H1 (cell line): ENCODE results near the gene DAPK1. TPM values are rescaled to one million over a fixed set of nuclear protein-coding genes. Genes with fewer than 3 reads are reported as not detected.

Experiments
- CTCF ChIA-PET: fragments of 300-600 bp; sonication (Branson Sonifier 250); formaldehyde crosslinking; loops from one replicate; lab custom pipeline; 2021; ENCODE audit not compliant: partially characterized antibody; lab: Charles Lee
- POLR2A ChIA-PET: fragments of 300-600 bp; sonication (Branson Sonifier 250); formaldehyde crosslinking; loops from one replicate; lab custom pipeline; 2021; ENCODE audit warnings: inconsistent platforms; ENCODE audit not compliant: partially characterized antibody; lab: Charles Lee
- DNase-seq, 2 experiments: peaks; one replicate each; pipeline versions ENCODE4 v3.0.0 to v3.0.0-alpha.2; 2010 to 2022; ENCODE audit warnings: low spot score in 2 of 2, low read depth in 1 of 2, mixed read lengths in 1 of 2
- FAIRE-seq: peaks from 2 replicates; lab custom pipeline; 2011; peaks lifted over from hg19 to GRCh38; lab: Jason Lieb, UNC
- H2AFZ ChIP-seq: 2 replicates; pipeline ENCODE4 v1.8.1; 2012; ENCODE audit warnings: low read length, inconsistent platforms
- H2AK5ac ChIP-seq: 2 replicates; pipeline ENCODE4 v1.6.1; 2013; ENCODE audit warnings: low read depth, low read length
- H2BK120ac ChIP-seq: replicated peaks from 2 replicates; pipeline ENCODE3; 2013; ENCODE audit warnings: low read depth, low read length, inconsistent platforms
- H2BK12ac ChIP-seq: 2 replicates; pipeline ENCODE4 v1.6.1; 2013; ENCODE audit warnings: low read depth, low read length
- H2BK15ac ChIP-seq: 2 replicates; pipeline ENCODE4 v1.6.1; 2013; ENCODE audit warnings: low read length
- H2BK20ac ChIP-seq: 2 replicates; pipeline ENCODE4 v1.6.1; 2013; ENCODE audit warnings: low read length
- H2BK5ac ChIP-seq: 2 replicates; pipeline ENCODE4 v1.6.1; 2013; ENCODE audit warnings: low read depth, low read length
- H3K14ac ChIP-seq: 2 replicates; pipeline ENCODE4 v1.6.1; 2013; ENCODE audit warnings: inconsistent platforms; ENCODE audit not compliant: insufficient read length
- H3K18ac ChIP-seq: 2 replicates; pipeline ENCODE4 v1.6.1; 2013; ENCODE audit warnings: low read length; ENCODE audit errors: extremely low read depth
- H3K23ac ChIP-seq: 2 replicates; pipeline ENCODE4 v1.6.1; 2013; ENCODE audit warnings: inconsistent platforms; ENCODE audit not compliant: insufficient read length
- H3K23me2 ChIP-seq: 2 replicates; pipeline ENCODE4 v1.6.1; 2013; ENCODE audit warnings: low read depth, low read length
- H3K27ac ChIP-seq: 2 replicates; pipeline ENCODE4 v1.6.1; 2011; ENCODE audit warnings: low read depth, low read length, inconsistent platforms
- H3K27me3 ChIP-seq, 4 experiments: replicated peaks in 1 of 4; 1 replicate in 1 of 4; 2 replicates in 3 of 4; pipeline versions ENCODE4 v1.6.1 to v1.8.1; 2011 to 2013; ENCODE audit warnings: low read length in 3 of 4, mild to moderate bottlenecking in 3 of 4, inconsistent platforms in 2 of 4, mixed read lengths in 2 of 4, moderate library complexity in 1 of 4; ENCODE audit not compliant: control insufficient read depth in 3 of 4, insufficient read depth in 3 of 4; ENCODE audit errors: extremely low read depth in 1 of 4
- H3K36me3 ChIP-seq, 4 experiments: 2 replicates each; pipeline versions ENCODE4 v1.6.1 to v1.8.1; 2011 to 2013; ENCODE audit warnings: mild to moderate bottlenecking in 4 of 4, low read length in 3 of 4, moderate library complexity in 2 of 4, control low read depth in 1 of 4, inconsistent platforms in 1 of 4; ENCODE audit not compliant: insufficient read depth in 4 of 4, control insufficient read depth in 2 of 4
- H3K4ac ChIP-seq: replicated peaks from 2 replicates; pipeline ENCODE3; 2013; ENCODE audit warnings: low read length, low read depth, mixed read lengths, inconsistent platforms; ENCODE audit not compliant: insufficient read length
- H3K4me1 ChIP-seq, 4 experiments: replicated peaks in 1 of 4; 1 replicate in 1 of 4; 2 replicates in 3 of 4; pipeline versions ENCODE4 v1.6.1 to v1.8.1; 2011 to 2013; ENCODE audit warnings: low read length in 3 of 4, inconsistent platforms in 2 of 4, mixed read lengths in 1 of 4; ENCODE audit not compliant: insufficient read depth in 4 of 4, control insufficient read depth in 3 of 4
- H3K4me2 ChIP-seq, 2 experiments: 2 replicates each; pipeline versions ENCODE4 v1.6.1 to v1.8.1; 2011 to 2013; ENCODE audit warnings: low read depth in 2 of 2, low read length in 2 of 2, control low read depth in 1 of 2, inconsistent platforms in 1 of 2, mild to moderate bottlenecking in 1 of 2; ENCODE audit not compliant: insufficient read depth in 1 of 2
- H3K4me3 ChIP-seq, 4 experiments: fragments of 200-600, 300-600 bp in 1 of 4; sonication (generic), shearing (Covaris generic), sonication (Bioruptor Twin) in 1 of 4; 2 replicates each; pipeline versions ENCODE4 v1.5.1 to v1.8.1; 2011 to 2016; ENCODE audit warnings: low read length in 4 of 4, low read depth in 3 of 4, control low read depth in 2 of 4, inconsistent platforms in 2 of 4, mild to moderate bottlenecking in 2 of 4, mixed read lengths in 1 of 4, moderate library complexity in 1 of 4; ENCODE audit not compliant: insufficient read depth in 2 of 4; ENCODE audit errors: extremely low read depth in 1 of 4
- H3K56ac ChIP-seq: replicated peaks from 2 replicates; pipeline ENCODE3; 2013; ENCODE audit warnings: low read depth, mild to moderate bottlenecking, mixed read lengths, low read length, inconsistent platforms; ENCODE audit not compliant: insufficient read length
- H3K79me1 ChIP-seq: 2 replicates; pipeline ENCODE4 v1.6.1; 2013; ENCODE audit warnings: low read depth, low read length, control low read depth
- H3K79me2 ChIP-seq, 2 experiments: 2 replicates each; pipeline versions ENCODE4 v1.6.1 to v1.8.1; 2012 to 2013; ENCODE audit warnings: low read length in 2 of 2, mild to moderate bottlenecking in 2 of 2, inconsistent platforms in 1 of 2; ENCODE audit not compliant: insufficient read depth in 2 of 2, control insufficient read depth in 1 of 2
- H3K9ac ChIP-seq, 4 experiments: replicated peaks in 1 of 4; 1 replicate in 1 of 4; 2 replicates in 3 of 4; pipeline versions ENCODE4 v1.6.1 to v1.8.1; 2011 to 2013; ENCODE audit warnings: low read depth in 3 of 4, low read length in 3 of 4, control low read depth in 2 of 4, mild to moderate bottlenecking in 2 of 4, moderate library complexity in 2 of 4, inconsistent platforms in 1 of 4; ENCODE audit errors: extremely low read depth in 1 of 4
- H3K9me3 ChIP-seq, 2 experiments: 2 replicates each; pipeline versions ENCODE4 v1.6.1 to v1.8.1; 2012 to 2013; ENCODE audit warnings: mild to moderate bottlenecking in 2 of 2, moderate library complexity in 2 of 2, control low read depth in 1 of 2, inconsistent platforms in 1 of 2, low read depth in 1 of 2, low read length in 1 of 2, mixed read lengths in 1 of 2; ENCODE audit not compliant: insufficient read depth in 2 of 2
- H4K20me1 ChIP-seq, 2 experiments: replicated peaks in 1 of 2; 2 replicates each; pipeline versions ENCODE3 to v1.8.1; 2011 to 2013; ENCODE audit warnings: inconsistent platforms in 2 of 2, low read length in 2 of 2, mild to moderate bottlenecking in 1 of 2; ENCODE audit not compliant: insufficient read depth in 2 of 2, control insufficient read depth in 1 of 2
- H4K5ac ChIP-seq: 2 replicates; pipeline ENCODE4 v1.6.1; 2013; ENCODE audit warnings: low read length, low read depth, mixed read lengths, inconsistent platforms; ENCODE audit not compliant: insufficient read length
- H4K8ac ChIP-seq: 2 replicates; pipeline ENCODE4 v1.8.0; 2013; ENCODE audit warnings: mild to moderate bottlenecking, moderate library complexity, low read length, inconsistent platforms; ENCODE audit not compliant: insufficient read depth; ENCODE audit errors: extremely low read depth
- H4K91ac ChIP-seq: replicated peaks from 2 replicates; pipeline ENCODE3; 2013; ENCODE audit warnings: low read length, mixed read lengths, inconsistent platforms; ENCODE audit not compliant: insufficient read length
- EGR1 ChIP-seq: IDR thresholded peaks from 2 replicates; pipeline ENCODE4 v1.6.1; 2011; ENCODE audit warnings: low read depth, low read length, borderline replicate concordance
- GABPA ChIP-seq: IDR thresholded peaks from 2 replicates; pipeline ENCODE4 v1.6.1; 2011; ENCODE audit warnings: mild to moderate bottlenecking, low read length, moderate library complexity, borderline replicate concordance; ENCODE audit not compliant: insufficient read depth
- HDAC6 ChIP-seq: IDR thresholded peaks from one replicate; pipeline ENCODE4 v1.7.1; 2012; ENCODE audit warnings: low read depth, mild to moderate bottlenecking, inconsistent platforms, low read length, moderate library complexity
- POLR2AphosphoS5 ChIP-seq: IDR thresholded peaks from 2 replicates; pipeline ENCODE4 v1.6.1; 2011; ENCODE audit warnings: low read depth, low read length
- RNF2 ChIP-seq: fragments of 200-900, 300-1000 bp; sonication (generic); IDR thresholded peaks from 2 replicates; pipeline ENCODE4 v1.7.1; 2016; ENCODE audit warnings: borderline replicate concordance, low read depth, mild to moderate bottlenecking, antibody characterized with exemption, low read length; ENCODE audit not compliant: poor library complexity, severe bottlenecking; ENCODE audit errors: missing control alignments
- SAP30 ChIP-seq: fragments of 300-600 bp; sonication (generic); IDR thresholded peaks from 2 replicates; pipeline ENCODE4 v1.7.1; 2012; ENCODE audit warnings: low read length, moderate library complexity, mild to moderate bottlenecking, inconsistent platforms; ENCODE audit not compliant: insufficient read depth, insufficient replicate concordance
- TCF12 ChIP-seq: IDR thresholded peaks from 2 replicates; pipeline ENCODE4 v1.6.1; 2011; ENCODE audit warnings: low read depth, mild to moderate bottlenecking, low read length
- YY1 ChIP-seq: IDR thresholded peaks from 2 replicates; pipeline ENCODE4 v1.6.1; 2011; ENCODE audit warnings: low read depth, mild to moderate bottlenecking, low read length
- ZNF274 ChIP-seq: IDR thresholded peaks from 2 replicates; pipeline ENCODE4 v1.7.0; 2012; ENCODE audit warnings: low read length, borderline replicate concordance; ENCODE audit errors: extremely low read depth
- WGBS, 2 experiments: shearing (Covaris generic) in 1 of 2; methylation state at CpG; one replicate each; pipeline versions ENCODE4 v1.1.6 to v1.1.7; 2013 to 2015; ENCODE audit warnings: low lambda C conversion rate in 2 of 2, mixed read lengths in 2 of 2, inconsistent platforms in 1 of 2, low coverage in 1 of 2, missing lambda C conversion rate in 1 of 2; ENCODE audit not compliant: insufficient replicate concordance in 2 of 2, insufficient coverage in 1 of 2, insufficient read length in 1 of 2; ENCODE audit errors: extremely low coverage in 1 of 2, missing lambda C conversion rate in 1 of 2; 5-methylcytosine and 5-hydroxymethylcytosine counted together
- polyA plus RNA-seq, 7 experiments: library from polyadenylated mRNA; depleted of rRNA in 3 of 7; stranded (reverse) in 5 of 7; unstranded in 2 of 7; fragments of >200 nt in 5 of 7; fragments of 200-250 nt in 2 of 7; gene quantifications; 1 replicate in 5 of 7; 2 replicates in 1 of 7; 4 replicates in 1 of 7; pipeline versions ENCODE4 v1.2.1 to v1.2.3, GENCODE V29; 2011 to 2013; ENCODE audit warnings: missing spikeins in 2 of 7, mixed read lengths in 2 of 7
- total RNA-seq: library from RNA; stranded (reverse); fragmentation: NEBNext Ultra II Directional; extraction: Animal tissue kit (Norgen Biotek cat#: 25700); gene quantifications from 2 replicates; pipeline ENCODE4 v1.2.1, GENCODE V29; 2021

Gene DAPK1
- total and polyA plus RNA-seq, 2 of the 8 experiments (the other 6 are each of a cell fraction or from before 2014, with no cell fraction given) = 62.4 to 131 TPM

- no peak overlapping the region for H3K27ac ChIP-seq
- H2BK20ac ChIP-seq = no peak overlapping the region
- no peak overlapping the region for H2BK5ac ChIP-seq
- H3K27me3 ChIP-seq = no peaks in the 10 kb centered on the region
- no peaks in the 10 kb centered on the region; the same call in 1 of the 2 replicates for H3K79me1 ChIP-seq
- H3K36me3 ChIP-seq = peaks cover 3 to 34% (median 13%) of the 10 kb centered on the region in 4 experiments; a peak in 6 of 8 replicates
- H2BK15ac ChIP-seq = no peak overlapping the region
- H3K4ac ChIP-seq = no peak overlapping the region
- H3K79me2 ChIP-seq = peaks cover 0 to 22% of the 10 kb centered on the region in 2 experiments; a peak in 2 of 4 replicates
- H3K4me2 ChIP-seq = no peak overlapping the region
- H4K91ac ChIP-seq = no peak overlapping the region
- H3K18ac ChIP-seq = no peak overlapping the region
- no peak overlapping the region for H3K4me3 ChIP-seq
- H4K20me1 ChIP-seq = peaks cover 2 to 4% of the 10 kb centered on the region in 2 experiments
- CTCF ChIA-PET = interaction anchor here (0.8 to 6.5 kb wide), 5 partner anchors 10 to 197 kb away, joined by 3 to 88 read pairs (median 7); no protein-coding TSS in a partner anchor
- no peak overlapping the region for H3K23ac ChIP-seq
- no peak overlapping the region for H3K14ac ChIP-seq
- FAIRE-seq = no peak
- no peaks in the 10 kb centered on the region; a peak in 2 of 7 replicates for H3K4me1 ChIP-seq
- no peak overlapping the region for H3K9ac ChIP-seq
- no peak overlapping the region for H2AFZ ChIP-seq
- no peaks in the 10 kb centered on the region for H3K9me3 ChIP-seq
- H4K8ac ChIP-seq = no peak overlapping the region
- no peak overlapping the region for H2BK120ac ChIP-seq
- H2BK12ac ChIP-seq = no peak overlapping the region
- TF ChIP-seq POLR2AphosphoS5 (no peak), EGR1 (no peak), GABPA (no peak), ZNF274 (no peak), SAP30 (no peak), HDAC6 (no peak), TCF12 (no peak), YY1 (no peak), RNF2 (no peak)
- 91% methylated on average over 4 of the region's 4 CpGs; no CpG with 5 or more reads in 1 of the 2 experiments for WGBS, 2 experiments
- POLR2A ChIA-PET = no interaction called here
- no peak overlapping the region for H2AK5ac ChIP-seq
- H3K56ac ChIP-seq = no peak overlapping the region
- no peaks in the 10 kb centered on the region for H3K23me2 ChIP-seq
- no peak for DNase-seq
- H4K5ac ChIP-seq = no peak overlapping the region
Measured at GRCh38 chr9:87687207-87687606, 189.5 kb downstream of the DAPK1 start.
